ENCODE measurements around the gene BIK.
A peak's percentile ranks its signal among the peaks of the same experiment; 100 is the strongest.
"Not testable (repeated sequence)": the region's sequence is repeated elsewhere in the genome, so short reads cannot be mapped to it uniquely, and the experiment has no call there.

Gene BIK

GRCh38 chr22:43110444-43110926 lies at the start of gene BIK:
BIK (plus strand) TSS chr22:43110750; CDS start chr22:43124023, 13,273 bp downstream.
- no peak for DNase-seq

- no peak for DNase-seq
Measured at GRCh38 chr22:43066134-43066533, 44.4 kb upstream of the BIK start.

GRCh38 chr22:43066844-43067385 lies 43.6 kb upstream of the BIK start:
- no peak for DNase-seq

GRCh38 chr22:43077121-43077877 lies 33.3 kb upstream of the BIK start:
- no peak for DNase-seq

GRCh38 chr22:43078522-43078921 lies 32.0 kb upstream of the BIK start:
- DNase-seq: no peak

GRCh38 chr22:43079742-43080141 lies 30.8 kb upstream of the BIK start:
- no peak for DNase-seq

- DNase-seq: no peak
Measured at GRCh38 chr22:43080616-43081015, 29.9 kb upstream of the BIK start.

GRCh38 chr22:43081968-43082367 lies 28.6 kb upstream of the BIK start:
- DNase-seq: no peak

- DNase-seq: no peak
Measured at GRCh38 chr22:43085658-43086606, 24.6 kb upstream of the BIK start.

GRCh38 chr22:43088627-43088983 lies 21.9 kb upstream of the BIK start:
- DNase-seq: no peak

- peak; percentile 74 for DNase-seq
Measured at GRCh38 chr22:43088984-43089717, 21.4 kb upstream of the BIK start, which contains the start of gene TTLL1. TTLL1 (minus strand) TSS chr22:43089391; CDS start chr22:43075586, 13,805 bp downstream.

- DNase-seq: no peak
Measured at GRCh38 chr22:43090130-43090789, 20.3 kb upstream of the BIK start.

- DNase-seq: no peak
Measured at GRCh38 chr22:43092085-43092484, 18.5 kb upstream of the BIK start.

- DNase-seq: no peak
Measured at GRCh38 chr22:43094085-43094484, 16.5 kb upstream of the BIK start.

GRCh38 chr22:43094551-43094950 lies 16.0 kb upstream of the BIK start:
- DNase-seq: no peak

GRCh38 chr22:43096420-43096819 lies 14.1 kb upstream of the BIK start:
- DNase-seq: no peak

GRCh38 chr22:43098356-43098755 lies 12.2 kb upstream of the BIK start:
- DNase-seq: no peak

GRCh38 chr22:43099095-43099494 lies 11.5 kb upstream of the BIK start:
- no peak for DNase-seq

- no peak for DNase-seq
Measured at GRCh38 chr22:43100225-43100624, 10.3 kb upstream of the BIK start.

GRCh38 chr22:43101306-43101705 lies 9.2 kb upstream of the BIK start:
- DNase-seq: no peak

- not testable (repeated sequence) for DNase-seq
Measured at GRCh38 chr22:43104056-43104625, 6.4 kb upstream of the BIK start.

- not testable (repeated sequence) for DNase-seq
Measured at GRCh38 chr22:43104950-43105349, 5.6 kb upstream of the BIK start.

Measured in NCI-H1048 (cell line).